Parathyroid adenoma (tissue), 2 donors: ENCODE data around the gene TMEM125.

Source experiments
- H2AFZ ChIP-seq: fragments of 300-600 bp; sonication (generic); one replicate; pipeline ENCODE4 v1.7.0; 2017; ENCODE audit warnings: antibody characterized with exemption, mild to moderate bottlenecking
- H3K27ac ChIP-seq: fragments of 300-600 bp; sonication (generic); one replicate; pipeline ENCODE4 v1.7.0; 2017
- H3K27me3 ChIP-seq: fragments of 300-600 bp; sonication (generic); one replicate; pipeline ENCODE4 v1.7.0; 2017; ENCODE audit warnings: low read length; ENCODE audit not compliant: control insufficient read depth, insufficient read depth
- H3K36me3 ChIP-seq: fragments of 300-600 bp; sonication (generic); one replicate; pipeline ENCODE4 v1.7.0; 2017; ENCODE audit warnings: low read length; ENCODE audit not compliant: control insufficient read depth, insufficient read depth
- H3K4me1 ChIP-seq: fragments of 300-600 bp; sonication (generic); one replicate; pipeline ENCODE4 v1.7.0; 2017; ENCODE audit warnings: control low read depth
- H3K4me2 ChIP-seq: fragments of 300-600 bp; sonication (generic); one replicate; pipeline ENCODE4 v1.7.0; 2017; ENCODE audit warnings: low read length
- H3K4me3 ChIP-seq: fragments of 300-600 bp; sonication (generic); one replicate; pipeline ENCODE4 v1.7.0; 2017; ENCODE audit warnings: low read depth, low read length
- H3K79me2 ChIP-seq: fragments of 300-600 bp; sonication (generic); one replicate; pipeline ENCODE4 v1.7.0; 2017; ENCODE audit warnings: control low read depth
- H3K9ac ChIP-seq: fragments of 300-600 bp; sonication (generic); one replicate; pipeline ENCODE4 v1.7.0; 2017; ENCODE audit warnings: mild to moderate bottlenecking
- H3K9me3 ChIP-seq: fragments of 300-600 bp; sonication (generic); one replicate; pipeline ENCODE4 v1.7.0; 2017; ENCODE audit warnings: low read length; ENCODE audit not compliant: control insufficient read depth
- TF ChIP-seq, protein P1 (sequence below): fragments of 300-600 bp; sonication (generic); IDR thresholded peaks from one replicate; pipeline ENCODE4 v1.7.0; 2017; ENCODE audit warnings: antibody characterized with exemption, mild to moderate bottlenecking
- donor health status: primary hyperparathyroidism.

The TMEM125 gene

DNA sequence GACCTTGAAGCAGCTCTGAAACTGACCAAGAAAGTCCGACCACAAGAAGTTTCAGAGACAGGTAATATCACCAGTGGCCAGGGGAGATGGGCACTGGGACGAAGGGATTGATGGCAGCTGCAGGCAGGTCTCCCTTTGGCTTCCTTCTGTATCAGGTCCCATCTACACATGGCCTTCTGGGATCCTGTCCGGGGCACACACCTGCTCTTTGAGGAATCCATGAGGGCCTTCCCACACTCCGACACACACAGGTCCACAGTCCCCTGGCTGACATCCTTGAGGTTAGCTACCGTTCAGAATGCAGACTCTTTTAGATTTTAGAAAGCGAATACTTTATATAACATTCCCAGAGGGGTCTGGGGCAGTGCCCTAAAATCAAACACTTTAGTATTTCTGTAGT lies 26.5 kb upstream of the TMEM125 start:
- TF ChIP-seq, protein P1, sequence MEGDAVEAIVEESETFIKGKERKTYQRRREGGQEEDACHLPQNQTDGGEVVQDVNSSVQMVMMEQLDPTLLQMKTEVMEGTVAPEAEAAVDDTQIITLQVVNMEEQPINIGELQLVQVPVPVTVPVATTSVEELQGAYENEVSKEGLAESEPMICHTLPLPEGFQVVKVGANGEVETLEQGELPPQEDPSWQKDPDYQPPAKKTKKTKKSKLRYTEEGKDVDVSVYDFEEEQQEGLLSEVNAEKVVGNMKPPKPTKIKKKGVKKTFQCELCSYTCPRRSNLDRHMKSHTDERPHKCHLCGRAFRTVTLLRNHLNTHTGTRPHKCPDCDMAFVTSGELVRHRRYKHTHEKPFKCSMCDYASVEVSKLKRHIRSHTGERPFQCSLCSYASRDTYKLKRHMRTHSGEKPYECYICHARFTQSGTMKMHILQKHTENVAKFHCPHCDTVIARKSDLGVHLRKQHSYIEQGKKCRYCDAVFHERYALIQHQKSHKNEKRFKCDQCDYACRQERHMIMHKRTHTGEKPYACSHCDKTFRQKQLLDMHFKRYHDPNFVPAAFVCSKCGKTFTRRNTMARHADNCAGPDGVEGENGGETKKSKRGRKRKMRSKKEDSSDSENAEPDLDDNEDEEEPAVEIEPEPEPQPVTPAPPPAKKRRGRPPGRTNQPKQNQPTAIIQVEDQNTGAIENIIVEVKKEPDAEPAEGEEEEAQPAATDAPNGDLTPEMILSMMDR = no peak
- Histone ChIP-seq H3K79me2 (no peaks in the 10 kb centered on the region), H3K27ac (no peak overlapping the region)

DNA sequence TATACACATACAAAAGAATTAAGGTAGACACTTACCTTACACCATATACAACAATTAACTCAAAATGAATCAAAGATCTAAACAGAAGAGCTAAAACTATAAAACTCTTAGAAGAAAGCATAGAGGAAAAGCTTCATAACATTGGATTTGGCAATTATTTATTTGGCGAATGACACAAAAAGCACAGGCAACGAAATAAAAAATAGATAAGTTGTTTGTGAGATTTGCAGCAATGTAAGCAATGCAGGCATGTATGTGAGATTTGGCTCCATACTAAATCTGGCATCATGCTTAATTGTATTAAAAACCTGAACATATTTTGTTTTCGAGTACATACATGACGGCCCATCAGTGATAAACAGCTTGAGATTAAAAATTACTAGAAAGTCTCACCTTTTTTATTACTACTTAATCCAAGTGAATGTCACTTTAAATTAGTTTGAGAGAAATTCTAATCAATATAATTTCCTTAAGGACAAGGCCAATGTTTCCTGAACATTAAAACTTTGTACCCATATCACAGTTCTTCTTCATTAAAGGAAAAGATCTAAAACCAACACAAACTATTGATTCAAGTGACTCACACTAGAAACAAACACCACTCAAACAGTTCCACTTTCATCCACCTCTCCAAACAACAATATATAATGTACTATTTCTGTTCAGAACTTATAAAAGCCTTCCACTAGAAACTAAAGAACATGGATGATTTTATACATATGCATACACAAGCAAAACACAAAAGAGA lies 23.1 kb upstream of the TMEM125 start:
- no peaks in the 10 kb centered on the region for H3K27me3 ChIP-seq
- TF ChIP-seq, protein P1 = no peak
- H3K9me3 ChIP-seq = no peaks in the 10 kb centered on the region
- no peak overlapping the region for H3K4me3 ChIP-seq
- H3K9ac ChIP-seq = no peak overlapping the region
- no peak overlapping the region for H3K27ac ChIP-seq
- H3K36me3 ChIP-seq = no peaks in the 10 kb centered on the region
- no peak overlapping the region for H2AFZ ChIP-seq
- no peak overlapping the region for H3K4me2 ChIP-seq
- H3K79me2 ChIP-seq = no peaks in the 10 kb centered on the region
- no peaks in the 10 kb centered on the region for H3K4me1 ChIP-seq

More for the DNA sequence above, 26.5 kb upstream of the TMEM125 start:
- Histone ChIP-seq H3K4me1 (no peaks in the 10 kb centered on the region), H3K36me3 (no peaks in the 10 kb centered on the region), H2AFZ (no peak overlapping the region), H3K9me3 (no peaks in the 10 kb centered on the region), H3K4me2 (no peak overlapping the region), H3K9ac (no peak overlapping the region), H3K4me3 (no peak overlapping the region), H3K27me3 (no peaks in the 10 kb centered on the region)

DNA sequence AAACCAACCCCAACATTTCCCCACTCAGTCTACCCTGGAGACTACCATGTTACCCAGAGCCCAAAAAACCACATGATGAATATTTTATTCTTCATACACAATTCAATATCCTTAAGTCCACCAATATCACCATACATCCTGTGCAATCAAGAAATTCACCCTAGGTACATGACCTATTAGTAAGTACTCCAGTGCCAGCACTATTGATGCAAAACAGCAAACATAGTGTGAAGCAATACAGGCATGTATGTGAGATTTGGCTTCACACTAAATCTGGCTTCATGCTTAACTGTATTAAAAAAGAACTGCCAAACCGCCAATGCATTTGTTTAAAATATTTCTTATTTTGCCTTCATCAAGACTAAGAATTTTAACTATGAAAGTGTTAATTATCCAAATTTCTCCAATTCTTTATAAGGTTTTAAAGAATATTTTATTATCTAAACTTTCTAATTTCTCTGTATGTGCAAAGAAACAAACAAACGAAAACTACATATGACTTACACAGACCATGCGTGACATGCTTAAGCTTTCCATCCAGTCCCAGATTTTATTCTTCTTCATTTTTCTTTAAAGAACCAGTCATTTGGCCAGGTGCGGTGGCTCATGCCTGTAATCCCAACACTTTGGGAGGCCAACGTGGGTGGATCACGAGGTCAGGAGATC lies 22.4 kb upstream of the TMEM125 start:
- H3K4me3 ChIP-seq = no peak overlapping the region
- H2AFZ ChIP-seq = no peak overlapping the region
- no peak overlapping the region for H3K27ac ChIP-seq
- TF ChIP-seq, protein P1 = no peak
- H3K9ac ChIP-seq = no peak overlapping the region
- no peaks in the 10 kb centered on the region for H3K9me3 ChIP-seq
- H3K4me1 ChIP-seq = no peaks in the 10 kb centered on the region
- H3K27me3 ChIP-seq = no peaks in the 10 kb centered on the region
- H3K79me2 ChIP-seq = no peaks in the 10 kb centered on the region
- H3K4me2 ChIP-seq = no peak overlapping the region
- no peaks in the 10 kb centered on the region for H3K36me3 ChIP-seq

DNA sequence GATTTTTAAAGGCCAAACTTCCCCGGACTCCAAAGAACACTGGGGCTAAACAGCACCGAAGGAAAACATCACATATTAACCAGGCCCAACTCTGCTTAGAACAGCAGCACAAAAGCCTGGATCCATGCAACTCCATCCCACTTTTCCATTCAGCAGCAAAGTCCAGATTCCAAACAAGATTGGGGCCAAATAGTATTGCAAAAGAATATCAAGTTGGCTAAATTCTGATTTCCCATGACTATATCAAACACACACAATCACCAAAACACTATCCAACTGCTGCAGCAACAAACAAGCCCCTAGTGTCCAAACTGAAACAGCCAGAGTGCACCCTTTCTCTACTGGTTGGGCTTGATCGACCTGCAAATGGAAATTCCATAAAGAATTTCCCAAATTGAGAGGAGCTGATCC lies 19.4 kb upstream of the TMEM125 start:
- Histone ChIP-seq H3K4me3 (no peak overlapping the region), H2AFZ (no peak overlapping the region), H3K36me3 (no peaks in the 10 kb centered on the region), H3K9me3 (no peaks in the 10 kb centered on the region), H3K4me1 (no peaks in the 10 kb centered on the region), H3K4me2 (no peak overlapping the region), H3K27ac (no peak overlapping the region), H3K79me2 (no peaks in the 10 kb centered on the region), H3K9ac (no peak overlapping the region), H3K27me3 (no peaks in the 10 kb centered on the region)
- TF ChIP-seq, protein P1 = no peak
